ENCODE results near the gene TANGO2. TPM values are rescaled to one million over a fixed set of nuclear protein-coding genes. Genes with fewer than 3 reads are reported as not detected.

TANGO2 gene
- polyA plus RNA-seq: 10 to 100 TPM; 16.5 to 23.3 (median 20.9) TPM
- long read RNA-seq, donor 1, partial matches to known transcripts: 0 of 2 reads
- long read RNA-seq, donor 1, other reads (novel, unspliced or antisense): 0 of 2 reads
- long read RNA-seq, donor 2, partial matches to known transcripts: 0 of 1 reads
- long read RNA-seq, donor 2, other reads (novel, unspliced or antisense): 0 of 1 reads
- long read RNA-seq, donor 3, partial matches to known transcripts: 0 of 1 reads
- long read RNA-seq, donor 3, other reads (novel, unspliced or antisense): 0 of 1 reads
- long read RNA-seq, donor 4: 0 reads
- long read RNA-seq, donor 5: 0 reads
- long read RNA-seq, donor 6, partial matches to known transcripts: 0 of 1 reads
- long read RNA-seq, donor 6, other reads (novel, unspliced or antisense): 0 of 1 reads
- long read RNA-seq, donor 7, partial matches to known transcripts: 0 of 1 reads
- long read RNA-seq, donor 7, other reads (novel, unspliced or antisense): 0 of 1 reads
- long read RNA-seq, donor 8: 0 reads
- long read RNA-seq, donor 9: 0 reads
- long read RNA-seq, donor 10, partial matches to known transcripts: 0 of 4 reads
- long read RNA-seq, donor 10, other reads (novel, unspliced or antisense): 0 of 4 reads

- Histone ChIP-seq H3K4me1 (ENCODE audit: control insufficient read depth in 3 of 3, insufficient read depth in 2 of 3, low read depth in 1 of 3, low read length in 2 of 3) (peaks cover 0 to 22% (median 8%) of the 10 kb centered on the region in 3 donors), H3K27ac (ENCODE audit: low read depth in 1 of 3, low read length in 2 of 3) (peak within 1 kb of the TSS in 2 of 3 donors; percentile 38 to 89), H3K36me3 (ENCODE audit: control insufficient read depth in 3 of 3, insufficient read depth in 2 of 3, low read depth in 1 of 3, low read length in 3 of 3) (peaks cover 0 to 16% (median 0%) of the 10 kb centered on the region in 3 donors), H3K27me3 (ENCODE audit: control insufficient read depth in 3 of 3, insufficient read depth in 3 of 3, low read length in 3 of 3) (peaks cover 0 to 21% (median 0%) of the 10 kb centered on the region in 3 donors), H3K9me3 (ENCODE audit: control insufficient read depth in 2 of 2, insufficient read depth in 1 of 2, low read depth in 1 of 2, low read length in 1 of 2) (no peaks in the 10 kb centered on the region), H3K4me3 (ENCODE audit: low read depth in 1 of 3, low read length in 3 of 3) (peak within 1 kb of the TSS; percentile 66 to 99 (median 97))
- no peak for FAIRE-seq
- WGBS, 3 donors: 0 to 2% (median 1%) methylated on average over 37 to 61 of the region's 61 CpGs
- DNase-seq: peak; percentile 92 to 97
Measured at GRCh38 chr22:20020533-20021195, at the start of gene TANGO2. Gene TANGO2 (plus strand): TSS chr22:20021110. CDS start chr22:20036799, 15,689 bp downstream.

- H3K4me1 ChIP-seq (ENCODE audit: control insufficient read depth in 3 of 3, insufficient read depth in 2 of 3, low read depth in 1 of 3, low read length in 2 of 3): peaks cover 0 to 32% (median 2%) of the 10 kb centered on the region in 3 donors
- peaks cover 0 to 83% (median 0%) of the 10 kb centered on the region in 3 donors for H3K36me3 ChIP-seq (ENCODE audit: control insufficient read depth in 3 of 3, insufficient read depth in 2 of 3, low read depth in 1 of 3, low read length in 3 of 3)
- no peaks in the 10 kb centered on the region for H3K27me3 ChIP-seq (ENCODE audit: control insufficient read depth in 3 of 3, insufficient read depth in 3 of 3, low read length in 3 of 3)
- H3K4me3 ChIP-seq (ENCODE audit: low read depth in 1 of 3, low read length in 3 of 3): no peak overlapping the region
- WGBS, 3 donors: 67 to 71% (median 68%) methylated on average over 28 of the region's 28 CpGs
- DNase-seq: peak in 1 of 2 donors; percentile 63
- H3K9me3 ChIP-seq (ENCODE audit: control insufficient read depth in 2 of 2, insufficient read depth in 1 of 2, low read depth in 1 of 2, low read length in 1 of 2): no peaks in the 10 kb centered on the region
- FAIRE-seq: no peak
- peak overlapping the region in 1 of 3 donors; percentile 77 for H3K27ac ChIP-seq (ENCODE audit: low read depth in 1 of 3, low read length in 2 of 3)
Measured at GRCh38 chr22:19971276-19972124, 49.4 kb upstream of the TANGO2 start.

GRCh38 chr22:19972251-19972650 is 48.7 kb upstream of the TANGO2 start:
- FAIRE-seq: no peak
- H3K27ac ChIP-seq (ENCODE audit: low read depth in 1 of 3, low read length in 2 of 3): peak overlapping the region in 1 of 3 donors; percentile 77
- WGBS, 3 donors: 88 to 93% (median 92%) methylated on average over 9 of the region's 9 CpGs

GRCh38 chr22:19972652-19973550 is 48.0 kb upstream of the TANGO2 start:
- Histone ChIP-seq H3K27ac (ENCODE audit: low read depth in 1 of 3, low read length in 2 of 3) (no peak overlapping the region), H3K9me3 (ENCODE audit: control insufficient read depth in 2 of 2, insufficient read depth in 1 of 2, low read depth in 1 of 2, low read length in 1 of 2) (no peaks in the 10 kb centered on the region), H3K36me3 (ENCODE audit: control insufficient read depth in 3 of 3, insufficient read depth in 2 of 3, low read depth in 1 of 3, low read length in 3 of 3) (peaks cover 0 to 83% (median 0%) of the 10 kb centered on the region in 3 donors), H3K27me3 (ENCODE audit: control insufficient read depth in 3 of 3, insufficient read depth in 3 of 3, low read length in 3 of 3) (no peaks in the 10 kb centered on the region), H3K4me1 (ENCODE audit: control insufficient read depth in 3 of 3, insufficient read depth in 2 of 3, low read depth in 1 of 3, low read length in 2 of 3) (peaks cover 0 to 27% (median 2%) of the 10 kb centered on the region in 3 donors), H3K4me3 (ENCODE audit: low read depth in 1 of 3, low read length in 3 of 3) (no peak overlapping the region)
- no peak for FAIRE-seq
- 89 to 95% (median 91%) methylated on average over 49 to 50 of the region's 50 CpGs for WGBS, 3 donors
- no peak for DNase-seq

More at GRCh38 chr22:19972251-19972650, 48.7 kb upstream of the TANGO2 start:
- Histone ChIP-seq H3K36me3 (ENCODE audit: control insufficient read depth in 3 of 3, insufficient read depth in 2 of 3, low read depth in 1 of 3, low read length in 3 of 3) (peaks cover 0 to 83% (median 0%) of the 10 kb centered on the region in 3 donors), H3K27me3 (ENCODE audit: control insufficient read depth in 3 of 3, insufficient read depth in 3 of 3, low read length in 3 of 3) (no peaks in the 10 kb centered on the region), H3K4me1 (ENCODE audit: control insufficient read depth in 3 of 3, insufficient read depth in 2 of 3, low read depth in 1 of 3, low read length in 2 of 3) (peaks cover 0 to 27% (median 2%) of the 10 kb centered on the region in 3 donors), H3K9me3 (ENCODE audit: control insufficient read depth in 2 of 2, insufficient read depth in 1 of 2, low read depth in 1 of 2, low read length in 1 of 2) (no peaks in the 10 kb centered on the region), H3K4me3 (ENCODE audit: low read depth in 1 of 3, low read length in 3 of 3) (no peak overlapping the region)
- DNase-seq: no peak

- H3K36me3 ChIP-seq (ENCODE audit: control insufficient read depth in 3 of 3, insufficient read depth in 2 of 3, low read depth in 1 of 3, low read length in 3 of 3): peaks cover 0 to 83% (median 0%) of the 10 kb centered on the region in 3 donors
Measured at GRCh38 chr22:19973551-19974267, 47.2 kb upstream of the TANGO2 start.

GRCh38 chr22:19974268-19974861 is 46.5 kb upstream of the TANGO2 start:
- Histone ChIP-seq H3K4me3 (ENCODE audit: low read depth in 1 of 3, low read length in 3 of 3) (no peak overlapping the region), H3K27ac (ENCODE audit: low read depth in 1 of 3, low read length in 2 of 3) (no peak overlapping the region), H3K4me1 (ENCODE audit: control insufficient read depth in 3 of 3, insufficient read depth in 2 of 3, low read depth in 1 of 3, low read length in 2 of 3) (peaks cover 0 to 27% (median 2%) of the 10 kb centered on the region in 3 donors), H3K9me3 (ENCODE audit: control insufficient read depth in 2 of 2, insufficient read depth in 1 of 2, low read depth in 1 of 2, low read length in 1 of 2) (no peaks in the 10 kb centered on the region), H3K36me3 (ENCODE audit: control insufficient read depth in 3 of 3, insufficient read depth in 2 of 3, low read depth in 1 of 3, low read length in 3 of 3) (peaks cover 0 to 83% (median 0%) of the 10 kb centered on the region in 3 donors), H3K27me3 (ENCODE audit: control insufficient read depth in 3 of 3, insufficient read depth in 3 of 3, low read length in 3 of 3) (no peaks in the 10 kb centered on the region)
- DNase-seq (peak; percentile 50 to 62), FAIRE-seq (no peak)
- 54 to 64% (median 62%) methylated on average over 11 of the region's 11 CpGs for WGBS, 3 donors

More at GRCh38 chr22:19973551-19974267, 47.2 kb upstream of the TANGO2 start:
- WGBS, 3 donors: 94 to 96% (median 95%) methylated on average over 46 of the region's 46 CpGs
- Histone ChIP-seq H3K27ac (ENCODE audit: low read depth in 1 of 3, low read length in 2 of 3) (no peak overlapping the region), H3K4me3 (ENCODE audit: low read depth in 1 of 3, low read length in 3 of 3) (no peak overlapping the region), H3K9me3 (ENCODE audit: control insufficient read depth in 2 of 2, insufficient read depth in 1 of 2, low read depth in 1 of 2, low read length in 1 of 2) (no peaks in the 10 kb centered on the region), H3K4me1 (ENCODE audit: control insufficient read depth in 3 of 3, insufficient read depth in 2 of 3, low read depth in 1 of 3, low read length in 2 of 3) (peaks cover 0 to 27% (median 2%) of the 10 kb centered on the region in 3 donors), H3K27me3 (ENCODE audit: control insufficient read depth in 3 of 3, insufficient read depth in 3 of 3, low read length in 3 of 3) (no peaks in the 10 kb centered on the region)
- FAIRE-seq (no peak), DNase-seq (no peak)

All from small intestine (tissue), 16 donors.